IMR-90 (cell line): ENCODE data around the gene WASL. TPM values are rescaled to one million over a fixed set of nuclear protein-coding genes. Genes with fewer than 3 reads are reported as not detected.

ENCODE experiments used
- ATAC-seq: fragments of 200-7000 bp; cut with Tn5 transposase; 2 replicates; pipeline ENCODE4 v1.9.1; 2020; ENCODE audit warnings: low read depth, mild to moderate bottlenecking, moderate library complexity
- BruUV-seq: library from RNA; stranded (reverse); fragments of 400-500 nt; replicated peaks from 2 replicates; lab custom pipeline; 2021; lab: Mats Ljungman, UMichigan
- CTCF ChIA-PET: fragments of 300-600 bp; formaldehyde crosslinking; extraction: SDS; loops from one replicate; lab custom pipeline; 2021; ENCODE audit warnings: antibody characterized with exemption; lab: Yijun Ruan, JAX
- POLR2A ChIA-PET: fragments of 300-600 bp; sonication (Branson Sonifier 250); formaldehyde crosslinking; loops from one replicate; lab custom pipeline; 2022; ENCODE audit warnings: antibody characterized with exemption; ENCODE audit not compliant: unreplicated experiment; lab: Charles Lee
- DNase-seq: peaks from one replicate; pipeline ENCODE4 v3.0.0; 2013
- H2AFZ ChIP-seq: replicated peaks from 2 replicates; pipeline ENCODE3; 2013; ENCODE audit warnings: low read length, mild to moderate bottlenecking; ENCODE audit not compliant: poor library complexity
- H2AK5ac ChIP-seq: 2 replicates; pipeline ENCODE4 v1.6.1; 2013; ENCODE audit warnings: low read depth, low read length, inconsistent platforms
- H2AK9ac ChIP-seq: replicated peaks from 2 replicates; pipeline ENCODE3; 2013; ENCODE audit warnings: mild to moderate bottlenecking, low read depth, low read length, moderate library complexity; ENCODE audit not compliant: poor library complexity
- H2BK120ac ChIP-seq: 2 replicates; pipeline ENCODE4 v1.6.1; 2013; ENCODE audit warnings: low read depth, low read length, inconsistent platforms
- H2BK15ac ChIP-seq: 3 replicates; pipeline ENCODE4 v1.6.1; 2013; ENCODE audit warnings: low read depth, low read length, inconsistent platforms
- H2BK20ac ChIP-seq: 2 replicates; pipeline ENCODE4 v1.6.1; 2013; ENCODE audit warnings: low read depth, mild to moderate bottlenecking, inconsistent platforms, low read length, moderate library complexity
- H2BK5ac ChIP-seq: 2 replicates; pipeline ENCODE4 v1.6.1; 2013; ENCODE audit warnings: mild to moderate bottlenecking, low read depth, low read length, inconsistent platforms; ENCODE audit not compliant: poor library complexity, severe bottlenecking
- H3K14ac ChIP-seq: replicated peaks from 2 replicates; pipeline ENCODE4 v1.6.1; 2013; ENCODE audit warnings: low read depth, low read length, inconsistent platforms
- H3K18ac ChIP-seq: 2 replicates; pipeline ENCODE4 v1.6.1; 2013; ENCODE audit warnings: low read depth, low read length, control low read depth
- H3K23ac ChIP-seq: 2 replicates; pipeline ENCODE4 v1.6.1; 2013; ENCODE audit warnings: low read depth, low read length, inconsistent platforms
- H3K27ac ChIP-seq: 2 replicates; pipeline ENCODE4 v1.5.1; 2013; ENCODE audit warnings: mild to moderate bottlenecking, control low read depth, low read length; ENCODE audit not compliant: insufficient read depth
- H3K27me3 ChIP-seq: 2 replicates; pipeline ENCODE4 v1.6.1; 2013; ENCODE audit warnings: low read length; ENCODE audit not compliant: control insufficient read depth, insufficient read depth
- H3K36me3 ChIP-seq: 2 replicates; pipeline ENCODE4 v1.6.1; 2013; ENCODE audit warnings: low read length, mixed read lengths; ENCODE audit not compliant: control insufficient read depth, insufficient read depth
- H3K4ac ChIP-seq: 2 replicates; pipeline ENCODE4 v1.6.1; 2013; ENCODE audit warnings: low read depth, low read length, inconsistent platforms
- H3K4me1 ChIP-seq: 2 replicates; pipeline ENCODE4 v1.6.1; 2013; ENCODE audit warnings: low read length, mixed read lengths; ENCODE audit not compliant: control insufficient read depth, insufficient read depth
- H3K4me2 ChIP-seq: 2 replicates; pipeline ENCODE4 v1.6.1; 2013; ENCODE audit warnings: low read depth, mild to moderate bottlenecking, control low read depth, low read length, moderate library complexity
- H3K4me3 ChIP-seq: 2 replicates; pipeline ENCODE4 v1.5.1; 2013; ENCODE audit warnings: low read depth, mild to moderate bottlenecking, control low read depth, low read length, moderate library complexity; ENCODE audit not compliant: insufficient read depth
- H3K56ac ChIP-seq: 2 replicates; pipeline ENCODE4 v1.6.1; 2013; ENCODE audit warnings: low read length, inconsistent platforms; ENCODE audit not compliant: insufficient read depth; ENCODE audit errors: extremely low read depth
- H3K79me1 ChIP-seq, 2 experiments: 2 replicates each; pipeline ENCODE4 v1.6.1; 2013; ENCODE audit warnings: low read length in 2 of 2, inconsistent platforms in 1 of 2, low read depth in 1 of 2
- H3K9ac ChIP-seq: 2 replicates; pipeline ENCODE4 v1.6.1; 2013; ENCODE audit warnings: low read depth, low read length, control low read depth
- H3K9me1 ChIP-seq: 2 replicates; pipeline ENCODE4 v1.6.1; 2013; ENCODE audit warnings: low read length, inconsistent platforms; ENCODE audit not compliant: insufficient read depth
- H3K9me3 ChIP-seq: 2 replicates; pipeline ENCODE4 v1.6.1; 2013; ENCODE audit warnings: low read length; ENCODE audit not compliant: control insufficient read depth, insufficient read depth
- H4K20me1 ChIP-seq: 2 replicates; pipeline ENCODE4 v1.6.1; 2013; ENCODE audit warnings: low read length, inconsistent platforms; ENCODE audit not compliant: insufficient read depth
- H4K5ac ChIP-seq: 2 replicates; pipeline ENCODE4 v1.6.1; 2013; ENCODE audit warnings: mild to moderate bottlenecking, low read depth, low read length, control low read depth
- H4K8ac ChIP-seq, 2 experiments: 2 replicates each; pipeline ENCODE4 v1.6.1; 2013; ENCODE audit warnings: low read depth in 2 of 2, low read length in 2 of 2, control low read depth in 1 of 2, inconsistent platforms in 1 of 2
- H4K91ac ChIP-seq: 2 replicates; pipeline ENCODE4 v1.6.1; 2013; ENCODE audit warnings: low read depth, low read length, inconsistent platforms; ENCODE audit not compliant: insufficient read depth
- BHLHE40 ChIP-seq: fragments of 150-350 bp; IDR thresholded peaks from 2 replicates; pipeline ENCODE4 v1.6.1; 2016; ENCODE audit warnings: mild to moderate bottlenecking, low read depth, low read length
- CEBPB ChIP-seq: IDR thresholded peaks from 2 replicates; pipeline ENCODE4 v1.6.1; 2012; ENCODE audit warnings: low read depth, low read length, improper control_type of control experiment
- CHD1 ChIP-seq: IDR thresholded peaks from 2 replicates; pipeline ENCODE4 v1.6.1; 2012; ENCODE audit warnings: low read depth, low read length, improper control_type of control experiment
- CTCF ChIP-seq: conservative IDR thresholded peaks from 2 replicates; pipeline ENCODE4 v1.5.1; 2012; ENCODE audit warnings: mild to moderate bottlenecking, low read depth, low read length, improper control_type of control experiment
- FOS ChIP-seq: fragments of 150-350 bp; IDR thresholded peaks from 2 replicates; pipeline ENCODE4 v1.6.1; 2016; ENCODE audit warnings: low read depth, low read length
- MAFK ChIP-seq: IDR thresholded peaks from 2 replicates; pipeline ENCODE4 v1.6.1; 2012; ENCODE audit warnings: low read depth, low read length, improper control_type of control experiment
- MAZ ChIP-seq: IDR thresholded peaks from 2 replicates; pipeline ENCODE4 v1.6.1; 2012; ENCODE audit warnings: low read depth, mild to moderate bottlenecking, low read length, improper control_type of control experiment, moderate library complexity, borderline replicate concordance
- MXI1 ChIP-seq: IDR thresholded peaks from 2 replicates; pipeline ENCODE4 v1.6.1; 2012; ENCODE audit warnings: low read depth, mild to moderate bottlenecking, low read length, moderate library complexity, borderline replicate concordance
- NFE2L2 ChIP-seq: fragments of 150-350 bp; IDR thresholded peaks from 2 replicates; pipeline ENCODE4 v1.6.1; 2016; ENCODE audit warnings: low read depth, mild to moderate bottlenecking, low read length
- POLR2A ChIP-seq: IDR thresholded peaks from 2 replicates; pipeline ENCODE4 v1.6.1; 2012; ENCODE audit warnings: mild to moderate bottlenecking, low read depth, low read length
- RAD21 ChIP-seq: IDR thresholded peaks from 2 replicates; pipeline ENCODE4 v1.6.1; 2012; ENCODE audit warnings: low read length, improper control_type of control experiment
- RCOR1 ChIP-seq: IDR thresholded peaks from 2 replicates; pipeline ENCODE4 v1.6.1; 2012; ENCODE audit warnings: mild to moderate bottlenecking, low read length, improper control_type of control experiment; ENCODE audit not compliant: insufficient replicate concordance
- RFX5 ChIP-seq: IDR thresholded peaks from 2 replicates; pipeline ENCODE4 v1.8.0; 2012; ENCODE audit warnings: low read depth, mild to moderate bottlenecking, low read length, moderate library complexity
- SMC3 ChIP-seq: fragments of 150-350 bp; IDR thresholded peaks from 2 replicates; pipeline ENCODE4 v1.6.1; 2016; ENCODE audit warnings: low read depth, mild to moderate bottlenecking, antibody characterized with exemption, low read length, moderate library complexity
- USF2 ChIP-seq: fragments of 150-350 bp; IDR thresholded peaks from 2 replicates; pipeline ENCODE4 v1.6.1; 2017; ENCODE audit warnings: mild to moderate bottlenecking, antibody characterized with exemption, low read length, low read depth
- WGBS, 2 experiments: methylation state at CpG; one replicate each; pipeline versions ENCODE4 v1.1.5 to v1.1.7; 2013; ENCODE audit warnings: missing lambda C conversion rate in 2 of 2; ENCODE audit not compliant: insufficient read length in 1 of 2; ENCODE audit errors: extremely low coverage in 2 of 2; 5-methylcytosine and 5-hydroxymethylcytosine counted together
- dilution Hi-C: fragments of 300-500 bp; cut with HindIII; formaldehyde crosslinking; loops from one replicate; pipeline ENCODE4 v1.14.3; 2018; ENCODE audit warnings: low sequenced_read_pairs; ENCODE audit not compliant: unreplicated experiment
- in situ Hi-C: fragments of 300-500 bp; cut with MboI; formaldehyde crosslinking; loops from 3 replicates; pipeline ENCODE4 v1.14.3; 2019; ENCODE audit warnings: low sequenced_read_pairs, inconsistent platforms, mixed read lengths
- intact Hi-C: fragments of 100-400 bp; cut with micrococcal nuclease; formaldehyde crosslinking; loops from 2 replicates; pipeline ENCODE4 v1.10.0; 2022
- polyA plus RNA-seq, 3 experiments: library from polyadenylated mRNA; depleted of rRNA; stranded (reverse); fragments of >200 nt; gene quantifications; 2 replicates each; pipeline ENCODE4 v1.2.3, GENCODE V29; 2012; ENCODE audit warnings: low replicate concordance in 1 of 3
- total RNA-seq: library from RNA; depleted of rRNA; stranded (reverse); fragments of >200 nt; gene quantifications from 2 replicates; pipeline ENCODE4 v1.2.3, GENCODE V29; 2012
- TF ChIP-seq, protein P1 (sequence below): fragments of 150-350 bp; IDR thresholded peaks from 2 replicates; pipeline ENCODE4 v1.6.1; 2016; ENCODE audit warnings: low read depth, mild to moderate bottlenecking, low read length, moderate library complexity, borderline replicate concordance

Gene WASL
- total and polyA plus RNA-seq, 2 of the 4 experiments (the other 2 are of a cell fraction), result 2.3 to 7.9 TPM

DNA sequence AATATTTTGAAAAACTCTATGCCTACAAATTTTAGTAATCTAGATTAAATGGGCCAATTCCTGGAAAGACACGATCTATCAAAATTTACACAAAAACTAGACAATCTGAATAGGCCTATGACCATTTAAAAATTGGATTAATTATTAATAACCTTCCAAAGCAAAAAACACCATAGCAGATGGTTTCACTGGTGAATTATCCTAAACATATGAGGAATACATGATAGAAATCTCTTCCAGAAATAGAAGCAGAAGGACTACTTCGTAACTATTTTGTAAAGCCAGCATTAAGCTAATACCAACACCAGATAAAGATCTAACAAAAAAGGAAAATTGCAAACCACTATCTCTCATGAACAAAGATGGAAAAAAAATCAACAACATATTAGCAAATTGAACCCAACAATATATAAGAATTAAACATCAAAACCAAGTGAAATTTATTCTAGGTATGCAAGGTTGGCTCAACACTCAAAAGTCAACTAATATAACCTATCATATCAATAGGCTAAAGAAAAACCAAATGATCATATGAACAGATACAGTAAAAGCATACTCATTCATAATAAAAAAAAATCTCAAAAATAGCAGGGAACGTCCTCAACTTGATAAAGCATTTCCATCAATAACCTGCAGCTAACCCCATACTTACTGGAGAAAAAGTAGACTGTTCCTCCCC, 16.3 kb downstream of the WASL start:
- no peak overlapping the region for H3K27ac ChIP-seq
- no peak overlapping the region for H3K23ac ChIP-seq
- peaks cover 29% of the 10 kb centered on the region for H4K20me1 ChIP-seq
- H3K4me2 ChIP-seq, result no peak overlapping the region
- no peak overlapping the region for H3K9ac ChIP-seq
- no peak overlapping the region for H2AK9ac ChIP-seq
- no peak overlapping the region for H4K91ac ChIP-seq
- no peak overlapping the region for H4K8ac ChIP-seq
- H3K9me3 ChIP-seq, result no peaks in the 10 kb centered on the region
- no peak overlapping the region for H2BK120ac ChIP-seq
- no peak overlapping the region for H2BK15ac ChIP-seq
- no peak overlapping the region for H3K4me3 ChIP-seq
- no peak overlapping the region for H2AK5ac ChIP-seq
- no peak overlapping the region for H3K18ac ChIP-seq
- no peak overlapping the region for H3K14ac ChIP-seq
- CTCF ChIA-PET, result no interaction called here
- no peak overlapping the region for H2AFZ ChIP-seq
- H4K5ac ChIP-seq, result no peak overlapping the region
- POLR2A ChIA-PET, result no interaction called here
- WGBS, 2 experiments, result no CpG with 5 or more reads among the region's 3 CpGs
- intact Hi-C loops (no loop called here), in situ Hi-C loops (no loop called here), dilution Hi-C loops (no loop called here)
- H3K4ac ChIP-seq, result no peak overlapping the region
- no peaks in the 10 kb centered on the region for H3K36me3 ChIP-seq
- H3K9me1 ChIP-seq, result no peaks in the 10 kb centered on the region
- TF ChIP-seq MAFK, result no peak
- TF ChIP-seq, protein P1, sequence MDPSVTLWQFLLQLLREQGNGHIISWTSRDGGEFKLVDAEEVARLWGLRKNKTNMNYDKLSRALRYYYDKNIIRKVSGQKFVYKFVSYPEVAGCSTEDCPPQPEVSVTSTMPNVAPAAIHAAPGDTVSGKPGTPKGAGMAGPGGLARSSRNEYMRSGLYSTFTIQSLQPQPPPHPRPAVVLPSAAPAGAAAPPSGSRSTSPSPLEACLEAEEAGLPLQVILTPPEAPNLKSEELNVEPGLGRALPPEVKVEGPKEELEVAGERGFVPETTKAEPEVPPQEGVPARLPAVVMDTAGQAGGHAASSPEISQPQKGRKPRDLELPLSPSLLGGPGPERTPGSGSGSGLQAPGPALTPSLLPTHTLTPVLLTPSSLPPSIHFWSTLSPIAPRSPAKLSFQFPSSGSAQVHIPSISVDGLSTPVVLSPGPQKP, result no peak
- no peak for TF ChIP-seq CHD1
- TF ChIP-seq NFE2L2, result no peak
- TF ChIP-seq RFX5, result no peak
- no peak for TF ChIP-seq CTCF
- no peak for TF ChIP-seq RAD21
- TF ChIP-seq CEBPB, result no peak
- no peak for TF ChIP-seq POLR2A
- no peak for TF ChIP-seq BHLHE40
- no peak for TF ChIP-seq MAZ
- TF ChIP-seq SMC3, result no peak
- TF ChIP-seq FOS, result no peak
- TF ChIP-seq USF2, result no peak
- no peak for TF ChIP-seq MXI1
- TF ChIP-seq RCOR1, result no peak
- no peaks in the 10 kb centered on the region for H3K4me1 ChIP-seq
- ATAC-seq (no peak), DNase-seq (no peak)
- H2BK20ac ChIP-seq, result no peak overlapping the region
- H3K27me3 ChIP-seq, result no peaks in the 10 kb centered on the region
- no peak overlapping the region for H3K56ac ChIP-seq
- BruUV-seq, result no TSS peak
- peaks cover 3 to 35% of the 10 kb centered on the region in 2 experiments for H3K79me1 ChIP-seq
- no peak overlapping the region for H2BK5ac ChIP-seq
